ENCODE results near the gene KLC1. TPM values are rescaled to one million over a fixed set of nuclear protein-coding genes. Genes with fewer than 3 reads are reported as not detected.

KLC1 gene
- total and polyA plus RNA-seq, 2 donors: 162 to 188 TPM

DNA sequence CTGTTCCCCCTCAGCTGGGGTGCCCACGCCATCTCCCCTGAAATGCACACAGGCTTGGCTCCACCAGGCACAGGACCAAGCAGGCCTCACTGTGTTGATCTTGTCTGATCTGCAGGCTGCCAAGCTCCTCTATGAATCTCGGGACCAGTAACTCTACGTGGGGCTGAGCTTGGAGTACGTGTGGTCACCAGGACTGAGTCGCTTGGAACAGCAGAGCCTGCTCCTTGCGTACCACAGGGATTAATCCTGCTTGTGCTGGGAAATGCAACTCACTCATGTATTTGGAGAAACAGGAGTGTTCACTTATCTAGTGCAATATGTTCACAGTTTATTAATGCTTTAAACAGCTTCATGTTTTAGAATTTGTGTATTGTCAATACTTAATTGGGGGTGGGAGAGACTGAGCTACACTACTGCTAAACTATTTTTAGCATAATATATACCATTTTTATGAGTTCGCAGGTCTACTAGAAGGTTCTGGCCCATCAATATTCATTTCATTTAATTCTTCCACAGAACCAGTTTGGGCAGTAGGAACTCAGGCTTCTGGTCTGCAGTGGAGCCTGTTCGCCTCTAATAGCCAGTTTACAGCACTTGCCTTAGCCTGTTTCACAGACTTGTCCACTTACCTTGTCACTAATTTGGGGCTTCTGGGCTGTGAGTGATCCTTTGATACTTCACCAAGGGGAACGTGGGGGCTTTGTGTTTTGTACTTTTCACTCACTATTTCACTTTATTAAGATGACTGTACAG is 104.0 kb downstream of the KLC1 start:
- DNase-seq (ENCODE audit: extremely low spot score): no peak
- Histone ChIP-seq H3K4me3 (ENCODE audit: low read depth, low read length) (no peak overlapping the region), H3K36me3 (ENCODE audit: insufficient read depth) (peaks cover 2% of the 10 kb centered on the region), H3K27ac (ENCODE audit: low read depth) (no peak overlapping the region), H3K4me1 (ENCODE audit: insufficient read depth) (no peaks in the 10 kb centered on the region)
- 70% methylated on average over 9 of the region's 9 CpGs for WGBS

DNA sequence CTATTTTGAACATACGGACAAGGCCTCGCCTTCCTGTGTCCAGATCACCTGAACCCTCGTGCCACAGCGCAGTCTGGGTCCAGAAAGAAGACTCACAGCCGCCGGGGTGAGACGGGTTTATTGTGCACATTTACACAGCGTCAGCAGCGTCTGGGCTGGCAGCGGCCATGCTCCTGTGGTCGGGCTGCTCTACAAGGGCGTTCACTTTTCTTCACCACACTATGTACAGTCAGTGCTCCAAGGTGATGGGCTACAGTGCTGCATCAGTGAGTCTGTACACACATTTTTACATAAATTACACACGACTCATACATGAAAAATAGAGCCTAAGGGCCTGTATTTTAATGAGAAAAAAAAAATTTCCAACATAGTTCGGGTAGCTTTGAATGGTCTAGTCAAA is 104.6 kb downstream of the KLC1 start:
- DNase-seq (ENCODE audit: extremely low spot score): no peak
- Histone ChIP-seq H3K4me3 (ENCODE audit: low read depth, low read length) (no peak overlapping the region), H3K4me1 (ENCODE audit: insufficient read depth) (no peaks in the 10 kb centered on the region), H3K36me3 (ENCODE audit: insufficient read depth) (peaks cover 2% of the 10 kb centered on the region), H3K27ac (ENCODE audit: low read depth) (no peak overlapping the region)
- 83% methylated on average over 14 of the region's 14 CpGs for WGBS

DNA sequence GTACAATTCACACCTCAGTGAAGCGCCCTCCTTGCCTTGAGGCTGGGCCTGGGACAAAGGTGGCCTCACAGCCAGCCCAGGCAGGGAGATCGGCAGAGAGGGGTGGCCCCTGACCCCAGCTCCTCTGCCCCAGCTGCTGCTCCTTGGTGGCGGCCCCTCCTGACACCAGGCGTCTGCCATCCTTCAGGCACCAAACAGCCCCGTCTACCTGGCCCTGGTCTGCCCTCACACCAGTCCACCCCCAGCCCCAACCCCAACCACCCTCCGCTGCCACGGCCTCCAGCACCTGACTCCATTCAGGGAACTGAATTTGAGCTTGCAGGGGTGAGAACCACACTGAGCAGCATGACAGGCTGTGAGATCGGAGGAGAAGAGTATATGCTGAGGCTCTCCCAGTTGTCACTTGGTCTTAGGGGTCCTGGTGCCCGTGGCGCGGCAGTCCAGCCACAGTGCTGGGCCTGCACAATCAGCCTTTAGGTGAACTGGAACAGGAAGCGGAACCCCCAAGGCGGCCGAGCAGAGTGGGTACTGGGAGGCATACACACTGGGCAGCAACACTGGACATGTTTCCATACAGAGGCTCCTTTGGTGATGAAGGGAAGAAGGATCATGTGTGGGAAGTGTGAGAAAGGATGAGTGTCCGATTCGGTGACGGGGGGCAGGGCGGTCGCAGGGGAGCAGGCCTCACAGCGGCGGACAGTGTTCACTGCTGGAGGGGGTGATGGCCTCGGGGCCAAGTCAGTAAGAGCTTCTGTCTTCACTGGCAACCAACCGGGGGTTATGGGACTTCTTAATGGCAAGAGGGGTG is 105.3 kb downstream of the KLC1 start:
- peak overlapping the region; percentile 38 for H3K27ac ChIP-seq (ENCODE audit: low read depth)
- no peaks in the 10 kb centered on the region for H3K4me1 ChIP-seq (ENCODE audit: insufficient read depth)
- H3K36me3 ChIP-seq (ENCODE audit: insufficient read depth): peaks cover 2% of the 10 kb centered on the region
- no peak for DNase-seq (ENCODE audit: extremely low spot score)
- H3K4me3 ChIP-seq (ENCODE audit: low read depth, low read length): no peak overlapping the region
- WGBS: 89% methylated on average over 23 of the region's 23 CpGs

DNA sequence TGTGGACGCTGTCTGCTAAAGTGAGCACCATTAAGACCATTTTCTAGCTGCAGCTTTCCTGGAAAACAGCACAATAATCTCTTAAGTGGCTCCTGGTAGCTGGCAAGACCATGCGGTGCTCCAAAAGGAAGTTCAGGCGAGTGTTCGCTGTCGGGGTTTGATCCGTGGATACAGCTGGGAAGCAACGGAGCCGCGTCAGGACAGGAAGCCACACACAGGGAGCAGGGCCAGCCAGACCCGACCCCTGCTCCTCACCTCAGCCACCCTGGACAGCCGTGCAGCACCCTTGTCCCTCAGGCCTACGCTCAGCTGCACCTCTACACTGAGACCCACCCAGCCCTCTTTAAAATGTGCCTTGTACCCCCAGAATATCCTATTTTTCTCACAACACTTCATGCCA is 106.0 kb downstream of the KLC1 start:
- Histone ChIP-seq H3K27ac (ENCODE audit: low read depth) (peak overlapping the region; percentile 38), H3K36me3 (ENCODE audit: insufficient read depth) (no peaks in the 10 kb centered on the region), H3K4me3 (ENCODE audit: low read depth, low read length) (no peak overlapping the region), H3K4me1 (ENCODE audit: insufficient read depth) (no peaks in the 10 kb centered on the region)
- WGBS: 60% methylated on average over 12 of the region's 12 CpGs
- no peak for DNase-seq (ENCODE audit: extremely low spot score)

DNA sequence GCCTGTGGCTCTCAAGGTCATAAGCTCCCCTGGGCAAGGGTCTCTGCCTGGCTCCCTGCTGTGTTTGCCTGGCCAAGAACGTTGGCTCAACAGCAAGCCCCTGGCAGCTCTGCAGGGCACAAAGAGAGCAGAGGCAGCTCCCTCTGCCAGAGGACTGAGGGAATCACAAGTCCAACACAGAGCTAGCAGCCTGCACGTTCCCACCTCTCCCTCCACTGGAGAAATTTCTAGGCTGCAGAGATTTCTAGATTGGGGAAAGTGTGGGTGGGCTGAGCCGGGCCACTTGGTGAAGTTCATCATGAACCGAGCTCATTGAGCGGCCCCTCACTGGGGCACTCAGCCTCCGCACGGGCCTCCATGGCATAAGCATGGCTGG is 106.4 kb downstream of the KLC1 start:
- peak overlapping the region; percentile 77 for H3K27ac ChIP-seq (ENCODE audit: low read depth)
- DNase-seq (ENCODE audit: extremely low spot score): no peak
- H3K4me3 ChIP-seq (ENCODE audit: low read depth, low read length): no peak overlapping the region
- 60% methylated on average over 7 of the region's 7 CpGs for WGBS
- H3K36me3 ChIP-seq (ENCODE audit: insufficient read depth): no peaks in the 10 kb centered on the region
- no peaks in the 10 kb centered on the region for H3K4me1 ChIP-seq (ENCODE audit: insufficient read depth)

DNA sequence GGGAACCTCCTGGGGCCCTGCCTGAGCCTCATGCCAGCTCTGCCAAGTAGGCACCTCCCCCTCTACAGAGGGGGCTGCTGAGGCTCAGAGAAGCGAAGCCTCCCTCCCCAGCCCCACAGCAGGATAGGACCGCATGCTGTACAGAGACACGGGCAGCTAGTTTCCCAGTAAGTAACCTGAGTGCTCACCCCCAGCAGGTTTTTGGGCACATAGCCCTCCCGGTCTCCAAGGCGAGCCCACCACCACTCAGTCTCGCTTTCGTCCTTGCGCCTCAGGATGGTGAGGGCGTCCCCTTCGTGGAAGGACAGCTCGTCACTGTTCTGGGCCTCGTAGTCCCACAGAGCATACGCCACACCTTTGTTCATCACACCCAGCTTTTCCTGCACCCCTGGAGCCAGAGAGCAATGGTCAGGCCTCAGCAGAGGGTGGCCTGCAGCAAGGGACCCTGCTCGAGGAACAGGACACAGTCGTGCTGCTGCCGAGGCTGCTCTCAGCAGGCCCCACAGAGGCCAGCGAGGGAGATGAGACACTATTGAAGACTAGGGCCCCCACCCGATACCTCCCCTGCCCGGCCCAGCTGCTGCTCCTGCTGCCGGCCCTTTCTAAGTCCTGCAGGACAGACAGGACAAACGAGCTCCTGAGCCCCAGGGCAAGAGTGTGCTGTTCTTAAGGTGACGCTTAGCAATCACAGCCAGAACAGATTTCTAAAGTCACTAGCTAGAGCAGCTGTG is 107.0 kb downstream of the KLC1 start:
- 80% methylated on average over 22 of the region's 22 CpGs for WGBS
- no peaks in the 10 kb centered on the region for H3K4me1 ChIP-seq (ENCODE audit: insufficient read depth)
- DNase-seq (ENCODE audit: extremely low spot score): no peak
- no peak overlapping the region for H3K4me3 ChIP-seq (ENCODE audit: low read depth, low read length)
- no peaks in the 10 kb centered on the region for H3K36me3 ChIP-seq (ENCODE audit: insufficient read depth)
- H3K27ac ChIP-seq (ENCODE audit: low read depth): peak overlapping the region; percentile 77

DNA sequence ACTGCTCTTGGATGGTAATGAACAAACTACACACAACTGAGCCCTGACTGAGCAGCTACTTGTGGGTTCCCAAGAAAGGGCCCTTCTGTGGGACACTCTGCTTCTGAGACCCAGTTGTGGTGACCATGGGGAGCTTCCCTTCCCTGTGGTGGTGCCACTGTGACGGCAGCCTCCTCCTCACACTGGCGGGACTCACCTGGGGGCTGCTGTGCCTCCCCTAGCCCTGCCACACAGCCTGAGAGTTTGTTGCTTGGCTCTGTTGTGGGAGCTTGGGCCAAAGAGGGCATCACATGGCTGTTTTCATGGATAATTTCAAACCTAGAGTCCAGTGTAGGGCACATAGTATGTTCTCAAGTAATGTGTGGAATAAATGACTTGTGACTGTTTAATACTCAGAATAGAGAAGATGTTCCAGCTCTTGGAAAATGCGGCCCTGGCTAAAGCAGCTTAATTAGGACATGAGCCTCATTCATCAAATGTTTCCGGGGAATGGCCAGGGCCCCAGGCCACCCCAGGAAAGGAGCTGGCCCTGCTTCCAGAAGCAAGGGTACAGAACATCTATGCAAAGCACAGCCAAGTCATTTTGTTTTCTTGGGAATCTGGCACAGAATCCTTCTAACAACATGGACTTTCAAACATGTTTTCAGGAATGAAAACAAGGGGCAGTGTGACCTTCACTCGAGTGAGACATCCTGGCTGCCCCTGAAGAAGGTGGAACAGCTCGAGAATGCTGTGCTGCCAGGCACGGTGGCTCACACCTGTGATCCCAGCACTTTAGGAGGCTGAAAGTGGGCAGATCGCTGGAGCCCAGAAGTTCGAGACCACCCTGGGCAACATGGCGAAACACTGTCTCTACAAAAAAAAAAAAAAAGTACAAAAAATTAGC is 107.8 kb downstream of the KLC1 start:
- Histone ChIP-seq H3K36me3 (ENCODE audit: insufficient read depth) (no peaks in the 10 kb centered on the region), H3K4me1 (ENCODE audit: insufficient read depth) (no peaks in the 10 kb centered on the region), H3K4me3 (ENCODE audit: low read depth, low read length) (no peak overlapping the region), H3K27ac (ENCODE audit: low read depth) (peak overlapping the region; percentile 77)
- 81% methylated on average over 10 of the region's 10 CpGs for WGBS
- DNase-seq (ENCODE audit: extremely low spot score): no peak

DNA sequence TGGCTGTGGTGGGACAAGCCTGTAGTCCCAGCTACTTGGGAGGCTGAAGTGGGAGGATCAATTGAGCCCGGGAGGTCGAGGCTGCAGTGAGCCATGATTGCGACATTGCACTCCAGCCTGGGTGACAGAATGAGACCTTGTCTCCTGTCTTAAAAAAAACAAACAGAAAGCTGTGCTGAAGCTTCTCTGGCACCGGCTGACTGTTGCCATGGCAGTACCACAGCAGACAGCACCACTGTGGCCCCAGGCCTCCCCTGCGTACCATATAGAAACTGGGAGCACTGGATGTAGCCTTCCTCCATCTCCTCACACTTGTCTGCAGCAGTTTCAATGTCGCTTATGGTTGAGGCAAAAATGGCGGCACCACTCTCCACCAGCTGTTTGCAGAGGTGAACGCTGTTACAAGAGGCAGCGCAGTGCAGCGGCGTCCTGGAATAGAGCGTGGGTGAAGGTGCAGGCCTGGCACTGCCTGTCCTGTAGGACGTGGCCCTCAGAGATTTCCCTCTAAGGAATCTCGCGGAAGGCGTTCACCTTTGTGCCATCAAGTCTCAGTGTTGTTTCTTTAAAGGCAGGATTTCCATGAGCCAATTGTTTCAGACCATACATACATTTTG is 108.5 kb downstream of the KLC1 start:
- no peaks in the 10 kb centered on the region for H3K36me3 ChIP-seq (ENCODE audit: insufficient read depth)
- no peak overlapping the region for H3K27ac ChIP-seq (ENCODE audit: low read depth)
- WGBS: 94% methylated on average over 16 of the region's 16 CpGs
- no peak overlapping the region for H3K4me3 ChIP-seq (ENCODE audit: low read depth, low read length)
- DNase-seq (ENCODE audit: extremely low spot score): no peak
- H3K4me1 ChIP-seq (ENCODE audit: insufficient read depth): no peaks in the 10 kb centered on the region

DNA sequence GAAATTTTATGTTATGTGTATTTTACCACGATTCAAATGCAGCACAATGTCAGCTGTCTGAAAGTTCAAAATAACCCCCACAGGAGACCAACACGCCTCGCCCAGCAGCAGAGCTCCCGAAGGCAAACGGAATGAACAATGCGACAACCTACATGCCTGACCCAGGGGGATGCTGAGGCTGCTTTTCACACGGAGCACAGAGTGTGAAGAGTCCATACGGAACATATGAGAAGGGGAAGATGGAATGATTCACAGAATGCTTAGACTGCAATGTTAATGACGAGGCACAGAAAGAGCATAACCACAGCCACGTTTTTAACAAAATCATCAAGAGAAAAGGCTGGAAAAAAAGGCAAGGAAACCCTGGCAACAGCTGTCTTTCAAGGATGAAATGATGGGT is 109.2 kb downstream of the KLC1 start:
- H3K36me3 ChIP-seq (ENCODE audit: insufficient read depth): no peaks in the 10 kb centered on the region
- H3K4me3 ChIP-seq (ENCODE audit: low read depth, low read length): no peak overlapping the region
- WGBS: 83% methylated on average over 10 of the region's 10 CpGs
- H3K27ac ChIP-seq (ENCODE audit: low read depth): no peak overlapping the region
- H3K4me1 ChIP-seq (ENCODE audit: insufficient read depth): no peaks in the 10 kb centered on the region
- no peak for DNase-seq (ENCODE audit: extremely low spot score)

DNA sequence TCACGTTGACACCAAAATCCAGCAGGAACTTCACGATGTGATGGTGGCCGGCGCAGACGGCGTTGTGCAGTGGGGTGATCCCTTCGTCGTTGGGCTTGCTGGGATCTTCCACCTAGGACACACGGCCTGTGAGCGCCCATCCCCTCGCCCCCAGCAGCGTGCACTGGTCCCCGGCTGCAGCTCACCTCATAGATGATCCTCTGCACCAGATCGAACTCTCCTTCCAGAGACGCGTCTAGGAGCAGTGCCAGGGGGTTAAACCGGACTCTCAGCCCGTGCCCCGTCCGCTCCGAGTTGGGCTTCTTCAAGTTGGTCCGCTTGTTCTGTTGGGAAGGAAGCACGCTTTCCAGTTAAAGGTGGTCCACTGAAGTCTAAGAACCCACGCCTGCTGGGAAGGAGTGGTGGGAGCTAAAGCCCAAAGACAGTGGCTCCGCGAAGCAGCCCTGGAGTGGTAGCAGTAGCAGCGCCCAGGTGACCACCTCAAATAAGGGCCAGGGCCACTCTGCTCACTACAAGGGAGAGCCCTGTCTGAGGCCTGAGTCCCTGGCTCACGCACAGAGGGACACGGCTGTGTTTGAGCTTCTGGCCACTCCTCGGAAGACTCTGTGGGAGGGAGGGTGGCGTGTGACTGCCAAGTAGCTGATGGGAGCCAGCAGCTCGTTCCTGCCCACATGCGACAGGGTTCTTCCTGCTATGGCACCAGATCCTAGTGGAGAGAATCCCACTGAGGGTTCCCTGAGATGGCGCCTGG is 109.9 kb downstream of the KLC1 start:
- Histone ChIP-seq H3K4me1 (ENCODE audit: insufficient read depth) (no peaks in the 10 kb centered on the region), H3K4me3 (ENCODE audit: low read depth, low read length) (no peak overlapping the region), H3K36me3 (ENCODE audit: insufficient read depth) (no peaks in the 10 kb centered on the region), H3K27ac (ENCODE audit: low read depth) (no peak overlapping the region)
- DNase-seq (ENCODE audit: extremely low spot score): no peak
- WGBS: 90% methylated on average over 34 of the region's 34 CpGs

DNA sequence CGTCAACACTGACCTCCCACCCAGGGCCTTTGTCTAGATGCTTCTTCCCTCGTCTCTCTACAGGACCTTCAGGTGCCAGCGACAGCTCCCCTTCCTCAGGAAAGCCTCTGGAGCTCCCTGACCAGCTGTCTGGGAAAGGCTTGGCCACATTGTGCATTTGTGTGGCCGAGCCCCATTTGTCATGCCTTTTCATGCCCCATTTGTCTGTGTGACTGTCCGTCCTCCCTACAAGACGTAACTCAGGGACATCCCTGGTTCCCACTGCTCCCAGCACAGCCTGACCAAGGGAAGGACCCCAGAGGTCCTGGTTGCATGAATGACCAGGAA is 110.4 kb downstream of the KLC1 start:
- H3K4me1 ChIP-seq (ENCODE audit: insufficient read depth): no peaks in the 10 kb centered on the region
- H3K4me3 ChIP-seq (ENCODE audit: low read depth, low read length): no peak overlapping the region
- H3K36me3 ChIP-seq (ENCODE audit: insufficient read depth): no peaks in the 10 kb centered on the region
- no peak for DNase-seq (ENCODE audit: extremely low spot score)
- H3K27ac ChIP-seq (ENCODE audit: low read depth): no peak overlapping the region
- WGBS: 95% methylated on average over 6 of the region's 6 CpGs

DNA sequence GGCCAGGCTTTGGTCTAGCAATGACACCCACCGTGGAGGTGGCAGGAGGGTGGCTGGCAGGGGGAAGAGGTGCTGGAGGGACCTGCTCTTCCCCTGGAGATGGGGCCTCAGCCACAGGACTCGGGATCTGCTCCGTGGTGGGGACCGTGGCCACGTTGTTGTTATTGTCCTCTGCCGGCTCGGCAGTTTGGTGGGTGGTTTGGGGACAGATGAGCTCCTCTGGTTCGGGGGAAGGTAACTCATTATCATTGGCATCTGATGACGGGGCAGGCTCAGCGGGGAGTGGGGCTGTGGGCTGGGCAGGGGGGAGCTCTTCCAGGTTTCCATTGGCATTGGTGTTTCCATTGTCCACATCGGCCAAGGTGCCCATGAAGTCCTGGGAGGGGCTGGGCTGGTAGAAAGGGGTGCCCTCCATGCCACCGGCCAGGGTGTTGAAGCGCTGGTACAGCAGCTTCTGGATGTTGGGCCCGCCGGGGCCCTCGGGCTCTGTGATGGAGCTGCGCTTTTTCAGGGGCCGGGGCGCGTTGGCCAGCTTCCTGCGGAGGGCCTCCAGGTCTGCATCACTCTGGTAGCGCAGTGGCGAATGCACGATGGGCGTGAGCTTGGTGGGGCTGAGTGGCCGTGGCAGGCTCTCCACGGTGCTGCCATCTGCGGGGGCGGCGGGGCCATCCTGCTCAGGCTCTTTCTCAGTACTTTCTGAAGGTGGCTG is 110.9 kb downstream of the KLC1 start:
- Histone ChIP-seq H3K36me3 (ENCODE audit: insufficient read depth) (no peaks in the 10 kb centered on the region), H3K4me1 (ENCODE audit: insufficient read depth) (no peaks in the 10 kb centered on the region), H3K4me3 (ENCODE audit: low read depth, low read length) (no peak overlapping the region), H3K27ac (ENCODE audit: low read depth) (no peak overlapping the region)
- no peak for DNase-seq (ENCODE audit: extremely low spot score)
- 96% methylated on average over 30 of the region's 30 CpGs for WGBS
